Myometrial cell (primary cell): ENCODE results near the gene EPM2AIP1. TPM values are rescaled to one million over a fixed set of nuclear protein-coding genes. Genes with fewer than 3 reads are reported as not detected.

Experiments used
- total RNA-seq: library from RNA; depleted of rRNA; stranded (reverse); fragments of >200 nt; gene quantifications from 2 replicates; pipeline ENCODE4 v1.2.3, GENCODE V29; 2015

EPM2AIP1 gene
- total RNA-seq, result 7.6 and 18.5 TPM in 2 replicates

DNA sequence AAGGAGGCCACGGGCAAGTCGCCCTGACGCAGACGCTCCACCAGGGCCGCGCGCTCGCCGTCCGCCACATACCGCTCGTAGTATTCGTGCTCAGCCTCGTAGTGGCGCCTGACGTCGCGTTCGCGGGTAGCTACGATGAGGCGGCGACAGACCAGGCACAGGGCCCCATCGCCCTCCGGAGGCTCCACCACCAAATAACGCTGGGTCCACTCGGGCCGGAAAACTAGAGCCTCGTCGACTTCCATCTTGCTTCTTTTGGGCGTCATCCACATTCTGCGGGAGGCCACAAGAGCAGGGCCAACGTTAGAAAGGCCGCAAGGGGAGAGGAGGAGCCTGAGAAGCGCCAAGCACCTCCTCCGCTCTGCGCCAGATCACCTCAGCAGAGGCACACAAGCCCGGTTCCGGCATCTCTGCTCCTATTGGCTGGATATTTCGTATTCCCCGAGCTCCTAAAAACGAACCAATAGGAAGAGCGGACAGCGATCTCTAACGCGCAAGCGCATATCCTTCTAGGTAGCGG lies at the start of gene EPM2AIP1:
Gene EPM2AIP1 (minus strand): TSS at position 326 of the 520 bp plus-strand sequence. CDS start 54 bp downstream, at position 272.

DNA sequence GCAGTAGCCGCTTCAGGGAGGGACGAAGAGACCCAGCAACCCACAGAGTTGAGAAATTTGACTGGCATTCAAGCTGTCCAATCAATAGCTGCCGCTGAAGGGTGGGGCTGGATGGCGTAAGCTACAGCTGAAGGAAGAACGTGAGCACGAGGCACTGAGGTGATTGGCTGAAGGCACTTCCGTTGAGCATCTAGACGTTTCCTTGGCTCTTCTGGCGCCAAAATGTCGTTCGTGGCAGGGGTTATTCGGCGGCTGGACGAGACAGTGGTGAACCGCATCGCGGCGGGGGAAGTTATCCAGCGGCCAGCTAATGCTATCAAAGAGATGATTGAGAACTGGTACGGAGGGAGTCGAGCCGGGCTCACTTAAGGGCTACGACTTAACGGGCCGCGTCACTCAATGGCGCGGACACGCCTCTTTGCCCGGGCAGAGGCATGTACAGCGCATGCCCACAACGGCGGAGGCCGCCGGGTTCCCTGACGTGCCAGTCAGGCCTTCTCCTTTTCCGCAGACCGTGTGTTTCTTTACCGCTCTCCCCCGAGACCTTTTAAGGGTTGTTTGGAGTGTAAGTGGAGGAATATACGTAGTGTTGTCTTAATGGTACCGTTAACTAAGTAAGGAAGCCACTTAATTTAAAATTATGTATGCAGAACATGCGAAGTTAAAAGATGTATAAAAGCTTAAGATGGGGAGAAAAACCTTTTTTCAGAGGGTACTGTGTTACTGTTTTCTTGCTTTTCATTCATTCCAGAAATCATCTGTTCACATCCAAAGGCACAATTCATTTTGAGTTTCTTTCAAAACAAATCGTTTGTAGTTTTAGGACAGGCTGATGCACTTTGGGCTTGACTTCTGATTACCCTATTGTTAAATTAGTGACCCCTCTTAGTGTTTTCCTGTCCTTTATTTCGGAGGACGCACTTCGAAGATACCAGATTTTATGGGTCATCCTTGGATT lies 674 bp upstream of the EPM2AIP1 start, which contains the start of gene MLH1:
Gene MLH1 (plus strand): TSS at position 193 of the 958 bp plus-strand sequence. CDS start 30 bp downstream, at position 223.

GRCh38 chr3:36944641-36945270 lies 48.2 kb downstream of the EPM2AIP1 start, which contains the start of gene TRANK1:
Gene TRANK1, minus strand, starts transcription at chr3:36945054. Its CDS starts 245 bp downstream, at chr3:36944809.

Other genes with a start within 250 kb of the EPM2AIP1 start
- not detected in 2 replicates for gene DCLK3, start 228.6 kb downstream of the EPM2AIP1 start, total RNA-seq
- 4.3 and 6.0 TPM in 2 replicates for gene TRANK1, start 48.1 kb downstream of the EPM2AIP1 start, total RNA-seq
- 49.8 and 54.5 TPM in 2 replicates for gene MLH1, start 387 bp upstream of the EPM2AIP1 start, total RNA-seq
- gene LRRFIP2, start 181.5 kb upstream of the EPM2AIP1 start, total RNA-seq, result 34.9 and 48.6 TPM in 2 replicates